ENCODE data around the gene CERKL.

The CERKL gene

DNA sequence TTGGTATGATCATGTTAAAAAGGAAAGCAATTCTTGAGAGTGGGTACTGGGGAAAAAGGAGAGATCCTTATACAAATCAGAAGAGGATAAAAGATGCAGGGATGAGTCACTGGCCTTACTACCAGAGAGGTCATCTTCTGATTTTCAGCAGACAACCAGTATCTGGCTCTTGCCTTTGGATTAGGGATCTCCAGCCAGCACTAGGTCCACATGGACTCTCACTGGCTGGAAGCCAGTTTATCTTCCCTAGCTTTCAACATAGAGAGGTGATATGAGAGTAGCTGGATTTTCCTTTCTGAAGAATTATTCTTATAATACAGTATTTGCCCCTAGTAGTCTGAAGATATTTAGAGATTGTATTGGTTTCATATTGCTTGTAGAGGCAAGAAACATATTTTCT lies 30.2 kb downstream of the CERKL start:
- DNase-seq (ENCODE audit: low read depth) = no peak
- TF ChIP-seq, protein P1, sequence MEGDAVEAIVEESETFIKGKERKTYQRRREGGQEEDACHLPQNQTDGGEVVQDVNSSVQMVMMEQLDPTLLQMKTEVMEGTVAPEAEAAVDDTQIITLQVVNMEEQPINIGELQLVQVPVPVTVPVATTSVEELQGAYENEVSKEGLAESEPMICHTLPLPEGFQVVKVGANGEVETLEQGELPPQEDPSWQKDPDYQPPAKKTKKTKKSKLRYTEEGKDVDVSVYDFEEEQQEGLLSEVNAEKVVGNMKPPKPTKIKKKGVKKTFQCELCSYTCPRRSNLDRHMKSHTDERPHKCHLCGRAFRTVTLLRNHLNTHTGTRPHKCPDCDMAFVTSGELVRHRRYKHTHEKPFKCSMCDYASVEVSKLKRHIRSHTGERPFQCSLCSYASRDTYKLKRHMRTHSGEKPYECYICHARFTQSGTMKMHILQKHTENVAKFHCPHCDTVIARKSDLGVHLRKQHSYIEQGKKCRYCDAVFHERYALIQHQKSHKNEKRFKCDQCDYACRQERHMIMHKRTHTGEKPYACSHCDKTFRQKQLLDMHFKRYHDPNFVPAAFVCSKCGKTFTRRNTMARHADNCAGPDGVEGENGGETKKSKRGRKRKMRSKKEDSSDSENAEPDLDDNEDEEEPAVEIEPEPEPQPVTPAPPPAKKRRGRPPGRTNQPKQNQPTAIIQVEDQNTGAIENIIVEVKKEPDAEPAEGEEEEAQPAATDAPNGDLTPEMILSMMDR (conservative IDR thresholded peaks at IDR 0.05; ENCODE audit: low read length) = no peak

DNA sequence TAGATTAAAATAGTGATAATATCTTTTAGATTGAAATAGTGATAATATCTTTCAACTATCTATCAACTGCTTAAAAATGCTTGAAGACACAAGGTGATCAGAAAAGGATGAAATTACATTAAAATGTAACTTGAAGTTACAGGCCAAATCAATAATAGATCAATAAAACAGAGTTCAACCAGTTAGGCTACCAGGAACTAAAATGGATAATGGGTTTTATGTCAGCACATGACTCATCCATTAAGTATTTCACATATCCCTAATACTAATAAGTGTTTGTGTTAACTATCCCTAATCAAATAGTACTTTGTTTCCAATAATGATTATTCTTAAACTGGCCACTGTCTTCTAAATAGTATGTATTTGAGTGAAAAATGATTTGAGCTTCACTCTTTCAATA lies 33.7 kb downstream of the CERKL start:
- no peak for DNase-seq (ENCODE audit: low read depth)

More for the DNA sequence above, 30.2 kb downstream of the CERKL start:
- no peak overlapping the region for H3K4me3 ChIP-seq (ENCODE audit: low read length)

DNA sequence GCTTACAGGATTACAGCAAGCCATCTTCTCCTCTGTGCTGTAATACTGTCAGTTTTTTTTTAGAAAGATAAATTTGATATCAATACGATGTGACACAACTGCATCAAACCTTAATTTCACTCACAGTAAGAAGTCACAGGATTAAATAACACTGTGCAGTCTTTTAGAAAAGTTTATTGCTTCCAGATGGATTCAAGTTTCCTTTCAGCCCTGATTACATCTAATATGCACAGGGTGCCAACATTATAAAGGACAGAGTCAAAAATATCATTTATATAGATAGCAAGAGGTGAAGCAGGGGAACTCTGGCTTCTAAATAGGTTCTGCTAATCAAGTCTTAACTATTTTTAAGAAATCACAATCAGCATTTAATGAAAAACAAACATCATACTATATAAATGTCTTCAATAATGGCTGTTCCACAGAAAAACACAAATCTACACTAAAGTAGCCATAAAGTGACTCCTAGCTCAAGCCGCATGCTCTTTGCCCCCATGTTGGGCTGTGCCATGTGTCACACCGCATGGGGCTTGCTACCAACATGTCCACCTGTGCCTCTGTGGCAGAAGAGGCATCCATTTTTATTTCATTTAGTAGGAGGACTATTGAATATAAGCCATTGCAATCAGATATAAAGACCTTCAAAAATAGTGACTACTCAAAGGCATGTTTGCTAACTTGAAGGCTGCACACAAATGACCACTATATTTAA lies 35.0 kb downstream of the CERKL start:
- TF ChIP-seq, protein P1 (conservative IDR thresholded peaks at IDR 0.05; ENCODE audit: low read length) = no peak
- DNase-seq (ENCODE audit: low read depth) = no peak
- no peak overlapping the region for H3K4me3 ChIP-seq (ENCODE audit: low read length)

More for the DNA sequence above, 33.7 kb downstream of the CERKL start:
- TF ChIP-seq, protein P1 (conservative IDR thresholded peaks at IDR 0.05; ENCODE audit: low read length) = no peak
- no peak overlapping the region for H3K4me3 ChIP-seq (ENCODE audit: low read length)

DNA sequence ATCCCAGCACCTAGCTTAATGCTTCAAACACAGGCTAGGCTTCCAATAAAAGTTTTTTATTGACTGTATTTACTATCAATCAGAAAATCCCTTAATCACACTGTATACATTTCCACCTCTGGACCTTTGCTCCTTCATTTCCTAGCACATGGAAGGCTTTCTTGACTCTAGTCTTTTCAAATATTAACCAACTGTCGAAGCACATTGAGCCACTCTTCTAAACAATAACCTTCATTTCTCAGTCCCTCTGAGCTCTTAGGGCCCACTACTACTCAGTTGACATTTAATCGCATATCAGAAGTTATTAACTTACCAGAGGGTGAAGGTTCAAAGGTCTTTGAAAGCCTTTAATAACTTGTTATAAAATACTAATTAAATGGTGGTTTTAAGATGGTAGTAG lies 37.4 kb downstream of the CERKL start:
- H3K4me3 ChIP-seq (ENCODE audit: low read length) = no peak overlapping the region
- TF ChIP-seq, protein P1 (conservative IDR thresholded peaks at IDR 0.05; ENCODE audit: low read length) = no peak
- no peak for DNase-seq (ENCODE audit: low read depth)

DNA sequence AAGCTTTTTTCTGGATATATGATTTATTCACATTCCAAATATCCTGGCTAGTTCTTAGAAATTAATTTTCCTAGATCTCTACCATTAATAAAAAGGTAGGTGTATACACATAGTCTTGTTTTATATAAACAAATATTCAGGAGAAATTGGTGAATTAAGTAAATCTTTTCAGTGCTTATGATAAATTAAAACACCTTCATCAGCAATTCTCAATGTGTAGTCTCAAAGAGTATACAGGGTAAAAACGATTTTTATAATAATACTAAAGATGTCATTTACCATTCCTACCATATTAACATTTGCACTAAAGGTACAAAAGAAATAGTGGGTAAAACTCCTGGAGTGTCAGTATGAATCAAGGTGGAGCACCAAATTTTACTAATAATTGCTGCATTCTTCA lies 40.2 kb downstream of the CERKL start:
- DNase-seq (ENCODE audit: low read depth) = no peak
- TF ChIP-seq, protein P1 (conservative IDR thresholded peaks at IDR 0.05; ENCODE audit: low read length) = no peak
- no peak overlapping the region for H3K4me3 ChIP-seq (ENCODE audit: low read length)

DNA sequence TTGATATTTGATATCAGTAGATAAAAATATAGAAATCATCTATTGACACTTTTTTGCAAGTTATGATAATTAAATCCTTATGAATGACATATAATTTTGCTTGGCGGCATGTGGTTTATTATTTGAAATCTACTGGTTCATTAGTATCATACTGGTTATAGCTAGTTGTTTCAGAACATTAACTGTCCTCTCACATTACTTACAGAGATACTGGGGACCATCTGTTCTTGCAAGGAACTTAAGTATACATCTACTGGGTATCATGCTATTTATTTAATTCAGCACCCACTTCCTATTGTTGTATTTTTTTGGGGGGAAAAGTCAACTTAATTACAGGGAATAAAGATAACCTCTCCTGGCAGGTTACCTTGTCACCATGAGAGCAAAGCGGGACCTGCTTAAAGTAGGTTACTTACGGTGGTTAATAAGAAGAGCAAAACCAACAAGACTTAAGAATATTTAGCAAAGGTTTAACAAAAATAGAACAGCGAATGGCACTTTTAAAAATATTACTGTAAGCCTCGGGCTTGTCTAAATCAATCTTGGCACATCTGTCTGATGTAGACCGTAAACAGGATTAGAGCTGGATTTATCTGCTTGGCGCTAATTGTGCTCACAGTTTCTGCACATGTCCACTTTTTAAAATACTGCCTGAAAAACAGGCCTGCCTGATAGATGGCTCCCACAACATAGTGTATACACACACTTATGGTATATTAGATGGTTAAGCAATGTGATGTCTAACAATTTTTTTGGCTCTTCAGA lies 41.8 kb downstream of the CERKL start:
- TF ChIP-seq, protein P1 (conservative IDR thresholded peaks at IDR 0.05; ENCODE audit: low read length) = no peak
- DNase-seq (ENCODE audit: low read depth) = no peak
- no peak overlapping the region for H3K4me3 ChIP-seq (ENCODE audit: low read length)

DNA sequence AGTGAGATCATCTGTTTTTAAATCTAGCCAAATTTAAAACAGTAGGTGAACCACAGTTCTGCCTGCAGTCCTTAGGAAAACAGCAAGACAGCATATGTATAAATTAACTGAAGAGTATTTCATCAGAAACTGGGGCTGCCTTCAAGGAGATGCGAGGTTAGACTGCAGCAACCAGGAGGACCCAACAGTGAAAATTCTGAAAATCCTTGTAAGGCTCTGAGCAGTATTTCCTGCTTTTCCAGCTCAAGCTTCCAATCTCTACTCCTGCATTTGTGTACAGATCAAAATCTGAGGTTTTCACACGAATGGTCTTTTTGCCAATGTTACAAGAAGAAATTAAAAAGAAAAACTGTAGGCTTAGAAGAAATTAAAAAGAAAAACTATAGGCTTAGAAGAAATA lies 43.7 kb downstream of the CERKL start:
- no peak for DNase-seq (ENCODE audit: low read depth)
- no peak overlapping the region for H3K4me3 ChIP-seq (ENCODE audit: low read length)
- TF ChIP-seq, protein P1 (conservative IDR thresholded peaks at IDR 0.05; ENCODE audit: low read length) = no peak

Measured in AG10803 (cell line).